Smooth muscle cell (in vitro differentiated cells): ENCODE results near the gene RORB. TPM values are rescaled to one million over a fixed set of nuclear protein-coding genes. Genes with fewer than 3 reads are reported as not detected.
"Not testable (repeated sequence)": the region's sequence is repeated elsewhere in the genome, so short reads cannot be mapped to it uniquely, and the experiment has no call there.

Source experiments
- DNase-seq: peaks from one replicate; lab custom pipeline; 2025; ENCODE audit not compliant: unreplicated experiment; lab: John Stamatoyannopoulos, UW
- H2AFZ ChIP-seq: fragments of 200-600 bp; sonication (generic); 2 replicates; pipeline ENCODE4 v1.6.0; 2016; ENCODE audit warnings: antibody characterized with exemption, low read depth, mild to moderate bottlenecking
- H3F3A ChIP-seq: fragments of 200-600 bp; sonication (generic); 2 replicates; pipeline ENCODE4 v1.6.0; 2017; ENCODE audit warnings: antibody characterized with exemption, low read depth
- H3K27ac ChIP-seq: fragments of 200-600 bp; sonication (generic); 2 replicates; pipeline ENCODE4 v1.5.1; 2016; ENCODE audit warnings: low read depth, mild to moderate bottlenecking
- H3K27me3 ChIP-seq: fragments of 200-600 bp; sonication (generic); 2 replicates; pipeline ENCODE4 v1.6.1; 2016; ENCODE audit warnings: low read depth, mild to moderate bottlenecking
- H3K36me3 ChIP-seq: fragments of 200-600 bp; sonication (generic); 2 replicates; pipeline ENCODE4 v1.5.1; 2016; ENCODE audit warnings: low read depth
- H3K4me1 ChIP-seq: fragments of 200-600 bp; sonication (generic); 2 replicates; pipeline ENCODE4 v1.5.1; 2016; ENCODE audit warnings: low read depth
- H3K4me2 ChIP-seq: fragments of 200-600 bp; sonication (generic); 2 replicates; pipeline ENCODE4 v1.6.0; 2016; ENCODE audit warnings: mild to moderate bottlenecking
- H3K4me3 ChIP-seq: fragments of 200-600 bp; sonication (generic); 2 replicates; pipeline ENCODE4 v1.5.1; 2016; ENCODE audit warnings: mild to moderate bottlenecking
- H3K79me2 ChIP-seq: fragments of 200-600 bp; sonication (generic); 2 replicates; pipeline ENCODE4 v1.6.0; 2016; ENCODE audit warnings: low read depth, mild to moderate bottlenecking
- H3K9ac ChIP-seq: fragments of 200-600 bp; sonication (generic); 2 replicates; pipeline ENCODE4 v1.6.0; 2016; ENCODE audit warnings: low read depth
- H3K9me3 ChIP-seq: fragments of 200-600 bp; sonication (generic); replicated peaks from 2 replicates; pipeline ENCODE4 v1.5.1; 2016; ENCODE audit warnings: low read depth
- H4K20me1 ChIP-seq: fragments of 200-600 bp; sonication (generic); 2 replicates; pipeline ENCODE4 v1.6.0; 2016; ENCODE audit warnings: low read depth
- WGBS: methylation state at CpG from one replicate; pipeline ENCODE4 v1.1.7; 2016; ENCODE audit warnings: low lambda C conversion rate; 5-methylcytosine and 5-hydroxymethylcytosine counted together
- polyA plus RNA-seq: library from polyadenylated mRNA; unstranded; fragments of >200 nt; fragmentation: Nextera tagmentation; extraction: Ambion mirVana; gene quantifications from 2 replicates; pipeline ENCODE4 v1.2.1, GENCODE V29; 2016
- total RNA-seq: library from RNA; depleted of rRNA; stranded (reverse); fragments of >200 nt; gene quantifications from 2 replicates; pipeline ENCODE4 v1.2.3, GENCODE V29; 2014
- TF ChIP-seq, protein P1 (sequence below): fragments of 200-600 bp; sonication (generic); IDR thresholded peaks from 2 replicates; pipeline ENCODE4 v1.5.1; 2017; ENCODE audit warnings: borderline replicate concordance, mild to moderate bottlenecking, antibody characterized with exemption; ENCODE audit not compliant: insufficient read depth, poor library complexity, severe bottlenecking

RORB gene
- total and polyA plus RNA-seq, 2 experiments from 2014 or later, result 0.95 to 2.5 TPM

DNA sequence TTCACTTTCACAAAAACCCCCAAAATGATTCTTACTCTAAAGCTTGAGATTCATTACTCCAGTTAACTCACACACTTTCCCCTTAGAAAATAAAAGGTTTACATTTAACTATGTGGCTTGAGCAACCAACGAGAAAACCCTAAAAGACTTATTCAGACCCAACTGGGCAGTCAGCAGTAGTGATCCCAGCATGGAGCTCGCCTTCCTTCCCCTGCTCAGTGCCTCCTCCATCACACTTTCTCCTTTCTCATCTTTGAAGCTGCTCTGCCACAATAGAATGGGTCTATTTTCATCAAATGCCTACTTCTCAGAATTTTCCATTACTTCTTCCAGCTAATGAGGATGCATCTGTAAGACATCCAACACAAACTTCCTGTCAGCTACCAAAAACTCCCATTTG lies 29.1 kb downstream of the RORB start:
- H3K4me1 ChIP-seq, result no peaks in the 10 kb centered on the region

DNA sequence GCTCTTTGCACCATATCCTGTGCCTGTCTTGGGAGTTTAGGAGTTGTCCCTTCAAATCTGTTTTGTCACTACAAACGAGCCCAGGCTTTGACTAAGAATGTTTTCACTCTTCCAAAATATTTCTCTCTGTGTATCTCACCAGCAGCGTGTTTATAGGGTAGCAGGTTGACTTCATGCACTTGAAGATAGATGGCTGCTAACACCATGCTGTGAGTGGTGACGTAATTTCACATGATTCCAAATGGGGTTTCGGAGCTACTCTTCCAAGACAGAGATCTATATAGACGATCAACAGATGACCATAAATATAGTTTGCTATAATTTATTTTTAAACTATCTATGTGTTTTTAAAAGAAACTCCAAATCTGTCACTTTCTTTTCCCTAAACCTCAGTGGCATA lies 30.6 kb downstream of the RORB start:
- Histone ChIP-seq H3K27ac (no peak overlapping the region), H3K9ac (no peak overlapping the region), H4K20me1 (no peaks in the 10 kb centered on the region), H3F3A (no peaks in the 10 kb centered on the region), H3K9me3 (no peaks in the 10 kb centered on the region), H3K4me2 (peak overlapping the region; percentile 1), H3K4me3 (no peak overlapping the region), H3K36me3 (no peaks in the 10 kb centered on the region), H3K27me3 (no peaks in the 10 kb centered on the region), H3K4me1 (no peaks in the 10 kb centered on the region), H3K79me2 (no peaks in the 10 kb centered on the region), H2AFZ (no peak overlapping the region)
- WGBS, result 73% methylated on average over 5 of the region's 5 CpGs
- TF ChIP-seq, protein P1, sequence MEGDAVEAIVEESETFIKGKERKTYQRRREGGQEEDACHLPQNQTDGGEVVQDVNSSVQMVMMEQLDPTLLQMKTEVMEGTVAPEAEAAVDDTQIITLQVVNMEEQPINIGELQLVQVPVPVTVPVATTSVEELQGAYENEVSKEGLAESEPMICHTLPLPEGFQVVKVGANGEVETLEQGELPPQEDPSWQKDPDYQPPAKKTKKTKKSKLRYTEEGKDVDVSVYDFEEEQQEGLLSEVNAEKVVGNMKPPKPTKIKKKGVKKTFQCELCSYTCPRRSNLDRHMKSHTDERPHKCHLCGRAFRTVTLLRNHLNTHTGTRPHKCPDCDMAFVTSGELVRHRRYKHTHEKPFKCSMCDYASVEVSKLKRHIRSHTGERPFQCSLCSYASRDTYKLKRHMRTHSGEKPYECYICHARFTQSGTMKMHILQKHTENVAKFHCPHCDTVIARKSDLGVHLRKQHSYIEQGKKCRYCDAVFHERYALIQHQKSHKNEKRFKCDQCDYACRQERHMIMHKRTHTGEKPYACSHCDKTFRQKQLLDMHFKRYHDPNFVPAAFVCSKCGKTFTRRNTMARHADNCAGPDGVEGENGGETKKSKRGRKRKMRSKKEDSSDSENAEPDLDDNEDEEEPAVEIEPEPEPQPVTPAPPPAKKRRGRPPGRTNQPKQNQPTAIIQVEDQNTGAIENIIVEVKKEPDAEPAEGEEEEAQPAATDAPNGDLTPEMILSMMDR, result no peak
- no peak for DNase-seq

More for the DNA sequence above, 29.1 kb downstream of the RORB start:
- no peaks in the 10 kb centered on the region for H3K27me3 ChIP-seq
- DNase-seq, result no peak
- H3K79me2 ChIP-seq, result no peaks in the 10 kb centered on the region
- no peak overlapping the region for H2AFZ ChIP-seq
- H3K36me3 ChIP-seq, result no peaks in the 10 kb centered on the region
- TF ChIP-seq, protein P1, result no peak
- H3K9ac ChIP-seq, result no peak overlapping the region
- H3K4me2 ChIP-seq, result no peak overlapping the region
- H4K20me1 ChIP-seq, result no peaks in the 10 kb centered on the region
- 88% methylated on average over 2 of the region's 2 CpGs for whole genome bisulfite sequencing
- no peak overlapping the region for H3K4me3 ChIP-seq
- no peaks in the 10 kb centered on the region for H3K9me3 ChIP-seq
- H3F3A ChIP-seq, result no peaks in the 10 kb centered on the region
- H3K27ac ChIP-seq, result no peak overlapping the region

DNA sequence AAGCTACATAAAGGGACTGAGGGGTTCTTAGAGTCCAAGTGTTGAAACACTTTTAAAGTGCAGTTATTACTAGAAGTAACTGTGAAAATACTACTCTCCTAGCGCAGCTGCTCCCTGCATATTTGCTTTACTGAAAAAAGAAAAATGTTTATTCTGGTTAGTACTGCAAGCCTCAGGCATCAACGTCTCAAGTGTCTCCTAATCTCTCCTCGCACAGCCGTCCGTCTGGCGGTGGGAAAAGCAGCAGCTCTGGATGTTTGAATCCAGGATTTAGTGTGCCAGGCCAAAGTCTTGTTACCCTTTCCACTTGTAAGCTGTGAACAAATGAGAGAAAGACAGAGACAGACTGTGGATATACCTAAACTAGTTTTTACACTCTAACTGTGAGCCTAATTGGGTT lies 31.1 kb downstream of the RORB start:
- DNase-seq, result no peak
- Histone ChIP-seq H3K4me2 (peak overlapping the region; percentile 1), H3K79me2 (no peaks in the 10 kb centered on the region), H3K27me3 (no peaks in the 10 kb centered on the region), H3K27ac (no peak overlapping the region), H2AFZ (no peak overlapping the region), H3K36me3 (no peaks in the 10 kb centered on the region), H3F3A (no peaks in the 10 kb centered on the region), H3K4me1 (no peaks in the 10 kb centered on the region), H4K20me1 (no peaks in the 10 kb centered on the region), H3K4me3 (no peak overlapping the region), H3K9me3 (no peaks in the 10 kb centered on the region), H3K9ac (no peak overlapping the region)
- TF ChIP-seq, protein P1, result no peak
- WGBS, result 38% methylated on average over 6 of the region's 6 CpGs

DNA sequence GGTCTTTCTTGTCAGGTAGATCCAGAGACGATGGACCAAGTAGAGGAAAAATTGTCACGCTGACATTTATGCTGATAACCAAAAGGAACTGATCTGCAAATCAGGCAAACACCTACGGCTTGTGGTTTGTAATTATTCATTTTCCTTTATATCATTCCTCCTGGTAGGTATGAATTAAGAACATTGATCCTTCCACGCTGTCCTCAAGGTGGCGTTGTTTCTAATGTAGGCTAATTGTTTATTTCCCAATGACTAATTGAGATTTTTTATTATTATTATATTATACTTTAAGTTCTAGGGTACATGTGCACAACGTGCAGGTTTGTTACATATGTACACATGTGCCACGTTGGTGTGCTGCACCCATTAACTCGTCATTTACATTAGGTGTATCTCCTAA lies 33.3 kb downstream of the RORB start:
- not testable (repeated sequence) for H3K4me3 ChIP-seq, H3K9me3 ChIP-seq, H3K9ac ChIP-seq, H3K4me2 ChIP-seq, H3K79me2 ChIP-seq, H2AFZ ChIP-seq, H3K36me3 ChIP-seq, H3K27me3 ChIP-seq, DNase-seq, H4K20me1 ChIP-seq, H3F3A ChIP-seq, H3K4me1 ChIP-seq, H3K27ac ChIP-seq
- WGBS, result 77% methylated on average over 8 of the region's 8 CpGs
